SKM-1 treated with dmso at 0.1 percent for 144 hours (cell line): ENCODE results near the gene CHPF2.

Experiments used
- DNase-seq: peaks from one replicate; lab custom pipeline; 2025; ENCODE audit not compliant: unreplicated experiment; lab: John Stamatoyannopoulos, UW

Gene CHPF2

DNA sequence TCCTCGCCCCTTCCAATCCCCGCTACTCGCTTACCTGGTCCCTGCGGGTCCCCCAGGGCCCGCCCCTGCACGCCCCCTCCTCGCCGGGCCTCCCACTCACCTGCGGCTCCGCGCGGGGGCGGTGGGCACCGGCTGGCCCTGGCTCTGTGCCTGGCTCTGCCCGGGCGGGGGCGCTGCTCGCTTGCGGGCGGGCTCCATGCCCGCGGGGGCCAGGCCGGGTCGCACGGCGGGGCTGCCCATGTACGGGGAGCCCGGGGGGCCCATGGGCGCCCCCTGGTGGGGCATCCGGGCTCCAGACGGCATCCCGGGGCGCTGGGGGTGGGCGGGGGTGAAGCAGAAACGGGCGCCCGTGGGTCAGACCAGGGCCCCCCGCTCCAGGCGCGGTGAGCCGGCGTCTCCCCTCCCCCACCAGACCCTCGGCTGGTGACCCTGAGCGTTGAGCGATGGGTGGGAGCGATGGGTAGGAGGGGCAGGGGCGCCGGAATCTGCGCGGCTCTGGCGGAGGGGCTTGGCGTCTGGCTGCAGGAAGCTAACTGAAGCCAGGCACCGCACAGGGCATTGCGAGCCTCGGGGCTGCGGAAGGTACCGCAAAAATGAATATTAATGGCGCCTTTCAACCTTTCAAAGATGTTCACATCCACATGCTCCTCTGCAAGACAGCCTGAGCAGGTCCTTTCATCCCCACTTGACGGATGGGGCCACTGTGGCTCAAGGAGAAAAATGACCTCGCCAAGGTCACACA lies 13.2 kb downstream of the CHPF2 start:
- DNase-seq: no peak

DNA sequence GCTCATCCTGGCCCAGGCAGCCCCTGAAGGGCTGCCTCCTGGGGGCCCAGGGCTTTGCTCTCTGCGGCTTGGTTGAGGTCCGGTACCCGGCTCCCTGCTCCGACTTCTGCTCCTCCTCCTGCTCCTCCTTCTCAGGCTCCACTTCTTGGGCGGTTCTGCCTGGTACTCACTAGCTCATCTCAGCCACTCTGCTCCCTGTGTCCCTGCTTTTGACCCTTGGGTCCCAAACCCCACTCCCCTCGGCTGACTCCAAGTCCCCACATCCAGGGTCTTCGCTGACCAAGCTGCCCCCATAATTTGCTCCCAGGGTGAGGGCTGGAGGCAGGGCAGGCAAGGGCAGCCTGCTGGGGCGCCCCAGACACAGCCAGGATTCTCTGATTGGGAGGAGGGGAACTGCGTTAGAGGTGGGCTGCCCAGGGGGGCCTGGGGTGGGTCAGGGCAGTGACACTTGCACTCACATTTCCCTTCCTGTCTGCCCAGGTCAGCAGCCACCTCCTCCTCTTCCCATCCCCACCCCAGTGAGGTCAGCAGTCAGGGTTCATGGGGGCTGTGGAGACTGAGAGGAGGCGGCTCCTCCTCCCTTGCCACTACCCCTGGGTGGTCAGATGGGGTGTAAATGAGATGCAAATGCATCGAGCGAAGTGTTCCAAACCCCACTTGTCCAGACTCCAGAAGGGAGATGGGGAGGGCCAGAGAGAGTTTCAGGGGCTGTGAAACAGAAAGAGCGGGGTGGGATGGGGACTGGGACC lies 14.0 kb downstream of the CHPF2 start:
- DNase-seq: no peak

DNA sequence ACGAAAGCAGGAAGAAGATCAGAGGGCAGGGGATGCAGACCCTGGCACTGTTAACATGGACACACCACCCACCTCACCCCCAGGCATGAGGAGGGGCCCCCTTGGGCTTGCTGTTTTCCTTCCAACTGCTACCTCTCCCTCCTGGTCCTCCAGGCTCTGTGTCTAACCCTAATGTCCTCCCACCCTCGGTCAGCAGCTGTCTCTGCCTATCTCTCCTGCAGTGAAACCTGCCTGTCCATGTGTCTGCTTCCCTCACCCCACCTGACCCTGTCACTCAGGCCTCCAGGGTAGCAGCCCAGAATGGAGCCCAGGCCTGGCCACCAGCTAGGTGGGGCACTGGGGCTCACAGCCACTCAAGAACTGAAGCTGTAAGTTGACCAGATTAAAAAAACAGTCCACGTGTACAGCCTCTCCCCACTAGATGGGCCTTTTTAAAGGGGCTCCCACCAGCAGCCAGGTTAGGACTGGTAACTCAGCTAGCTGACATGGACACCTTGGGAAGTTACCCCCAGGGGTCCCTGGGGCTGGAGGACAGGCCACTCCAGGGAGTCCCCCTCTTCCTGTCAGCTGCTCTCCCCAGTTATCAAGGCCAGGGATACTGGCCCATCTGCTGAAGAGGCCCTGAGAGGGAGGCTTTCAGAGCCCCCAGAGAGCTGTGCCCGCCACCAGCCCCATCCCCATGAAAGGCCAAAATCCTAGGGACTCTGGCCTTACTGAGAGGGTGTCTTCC lies 14.7 kb downstream of the CHPF2 start:
- DNase-seq: no peak

DNA sequence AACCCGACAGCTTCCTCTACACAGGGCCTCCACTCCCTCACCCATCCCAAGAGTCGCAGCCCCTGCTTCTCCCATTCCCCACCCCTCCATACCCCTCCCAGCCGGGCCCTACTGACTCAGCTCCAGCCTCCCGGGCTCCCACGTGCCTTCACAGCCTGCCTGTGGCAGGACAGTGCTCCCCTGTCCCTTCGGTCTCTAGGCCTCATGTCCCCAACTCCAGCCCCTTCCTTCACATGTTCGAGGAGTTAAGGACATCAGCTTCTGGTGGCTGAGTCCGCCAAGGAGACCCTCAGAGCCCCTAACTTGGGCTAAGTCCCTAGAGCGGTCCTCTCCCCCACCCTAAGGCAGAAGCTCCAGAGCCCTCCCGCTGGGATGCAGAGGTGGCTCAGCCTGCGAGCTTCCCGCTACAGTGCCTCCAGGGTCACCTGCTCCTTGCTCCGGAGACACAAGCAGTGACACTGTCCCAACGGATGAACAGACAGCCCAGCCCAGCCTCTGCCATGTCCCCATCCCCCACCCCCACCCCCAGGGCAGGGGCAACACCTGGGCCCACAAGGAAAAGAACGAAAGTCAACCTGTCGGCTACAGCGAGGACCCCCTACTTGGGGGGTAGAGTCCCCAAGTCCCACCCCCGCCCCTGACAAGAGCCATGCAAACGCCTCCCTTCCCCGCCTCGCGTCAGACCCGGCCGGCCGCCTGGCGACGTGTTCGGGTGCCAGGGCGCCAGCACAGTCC lies 15.5 kb downstream of the CHPF2 start:
- DNase-seq: no peak

DNA sequence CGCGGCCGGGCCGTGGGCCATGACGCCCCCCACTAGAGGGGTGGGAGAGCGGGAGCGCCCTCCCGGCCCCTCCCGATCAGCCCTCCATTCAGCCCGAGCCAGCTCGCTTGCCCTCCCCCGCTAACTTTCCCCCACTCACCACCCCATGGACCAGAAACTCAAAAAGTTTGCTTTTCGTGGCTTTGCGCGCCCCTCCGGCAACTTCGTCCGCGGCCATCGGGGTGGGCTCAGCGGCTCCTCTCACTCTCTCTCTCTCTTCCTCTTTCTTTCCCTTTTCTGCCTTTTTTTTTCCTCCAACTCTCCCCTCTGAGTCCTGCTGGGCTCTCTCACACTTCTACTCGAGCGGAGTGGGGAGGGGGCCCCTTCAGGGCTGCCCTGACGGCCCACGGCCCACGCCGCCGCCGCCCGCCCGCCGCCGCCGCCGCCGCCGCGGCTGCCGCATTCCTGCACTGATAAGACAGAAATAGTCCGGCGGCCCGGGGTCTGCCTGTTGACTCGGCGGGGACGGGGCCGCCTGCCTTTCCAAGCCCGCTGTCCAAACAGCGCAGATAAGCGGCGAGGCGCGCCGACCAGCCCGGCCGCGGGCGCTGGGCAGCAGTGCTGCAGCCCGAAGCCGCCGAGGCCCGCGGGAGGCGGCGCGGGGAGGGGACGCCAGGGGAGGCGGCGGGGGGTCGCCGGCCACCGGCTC lies 16.2 kb downstream of the CHPF2 start, which contains the start of gene SMARCD3:
Gene SMARCD3, minus strand, starts transcription at position 349 of the 688 bp plus-strand sequence. Its CDS starts 132 bp downstream, at position 217.
- DNase-seq: no peak

DNA sequence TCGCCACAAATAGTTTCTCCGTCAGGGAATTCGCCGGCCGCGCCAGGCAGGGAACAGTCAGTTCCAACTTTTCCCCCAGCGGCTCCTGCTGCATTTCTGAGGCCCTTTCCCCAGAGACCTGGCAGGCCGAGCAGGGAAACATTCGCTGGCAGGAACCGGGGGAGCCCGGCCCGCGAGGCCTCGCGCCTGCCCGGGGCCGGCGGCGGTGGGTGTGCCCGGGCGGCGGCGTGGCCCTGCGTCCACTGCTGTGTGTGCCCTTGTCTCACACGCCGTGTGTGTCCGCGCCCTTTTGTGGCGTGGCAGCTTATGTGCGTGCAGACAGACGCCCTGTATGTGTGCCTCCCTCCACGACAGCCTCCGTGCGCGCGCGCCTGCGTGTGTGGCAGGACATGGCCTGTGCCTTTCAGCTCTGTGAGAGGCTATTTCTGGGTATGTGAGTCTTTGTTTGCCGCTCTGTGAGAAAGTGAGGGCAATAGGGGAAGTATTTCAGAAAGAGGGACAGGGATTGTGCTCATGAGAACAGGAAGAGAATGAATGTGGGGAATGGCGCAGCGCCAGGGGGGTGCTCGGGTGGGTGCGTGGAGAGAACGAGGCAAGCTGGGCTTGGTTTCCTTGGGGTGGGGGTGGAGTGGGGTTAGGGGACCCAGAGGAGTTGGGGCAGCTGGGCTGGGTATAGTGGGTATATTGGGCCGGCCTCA lies 16.9 kb downstream of the CHPF2 start:
- no peak for DNase-seq

DNA sequence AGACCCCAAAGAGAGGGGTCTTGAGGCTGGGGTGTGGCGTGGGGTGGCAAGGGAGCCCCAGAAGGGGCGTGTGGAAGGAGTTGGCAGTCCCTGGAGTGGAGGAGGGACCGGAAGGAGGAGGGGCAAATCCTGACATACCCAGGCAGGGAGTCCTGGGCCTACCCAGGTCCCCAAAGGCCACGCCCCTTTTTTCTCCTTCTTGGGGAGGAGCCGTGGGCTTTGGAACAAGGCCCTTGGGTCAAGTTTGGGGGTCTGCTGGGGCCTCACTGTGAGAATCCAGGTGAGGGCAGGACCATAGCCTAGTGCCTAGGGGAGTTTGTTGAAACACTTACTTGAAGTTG lies 17.4 kb downstream of the CHPF2 start:
- DNase-seq: no peak

DNA sequence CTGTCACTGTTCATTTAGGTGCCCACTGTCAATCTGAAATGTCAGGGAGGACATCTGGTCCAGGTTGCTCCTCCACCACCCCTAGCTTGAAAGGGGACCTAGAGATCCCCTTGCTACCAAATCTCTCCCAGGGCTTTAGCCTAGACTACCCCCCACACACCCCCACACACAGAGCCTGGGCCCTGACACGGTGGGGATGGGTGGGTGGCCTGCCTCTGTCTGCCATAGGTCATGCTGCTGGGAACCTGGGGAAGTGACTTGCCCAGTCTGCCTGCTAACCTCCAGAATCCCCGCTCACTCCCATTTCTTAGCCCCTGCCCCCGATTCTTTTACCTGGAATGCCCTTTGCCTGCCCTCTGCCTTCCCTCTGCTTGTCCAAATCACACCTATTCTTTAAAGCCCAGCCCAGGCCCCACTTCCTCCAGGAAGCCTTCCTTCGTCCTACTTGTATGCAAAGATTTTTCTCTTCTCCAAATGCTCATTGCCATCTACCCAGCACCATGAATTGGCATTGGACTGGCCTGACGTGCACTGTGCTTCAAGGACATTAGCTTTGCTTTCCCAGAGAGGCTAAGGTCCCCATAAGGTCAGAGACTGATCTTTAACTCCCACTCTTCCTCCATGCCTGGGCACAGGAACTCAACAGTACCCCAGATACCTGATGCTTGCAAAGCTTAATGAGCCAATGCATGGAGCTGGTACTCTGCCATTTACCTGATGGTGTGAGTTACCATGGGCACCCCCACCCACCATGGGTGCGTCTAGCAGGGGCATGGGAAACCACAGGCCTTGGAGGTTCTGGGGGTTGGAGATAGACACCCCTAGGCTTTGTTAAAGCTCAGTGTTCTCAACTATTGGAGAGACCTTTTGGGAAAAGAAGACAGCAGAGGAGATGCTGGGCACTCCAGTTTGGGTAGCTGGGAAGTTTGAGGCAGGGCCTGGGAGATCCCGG lies 18.2 kb downstream of the CHPF2 start:
- DNase-seq: no peak

DNA sequence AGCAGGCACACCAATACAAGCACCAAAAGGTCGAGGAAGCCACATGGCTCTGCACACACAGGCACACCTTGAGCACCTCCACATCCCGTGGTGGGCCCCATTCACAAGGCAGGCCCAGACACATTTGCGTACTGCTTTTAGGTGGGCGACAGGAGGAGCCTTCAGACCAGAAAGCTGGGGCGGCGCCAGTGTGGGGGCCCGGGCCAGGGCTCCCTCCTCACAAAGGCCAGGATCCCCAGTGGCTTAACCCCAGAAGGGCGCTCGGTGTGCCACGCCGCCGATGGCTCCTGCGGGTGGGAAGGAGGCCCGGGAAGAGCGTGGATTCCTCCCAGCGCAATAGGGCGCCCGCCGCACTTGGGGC lies 19.0 kb downstream of the CHPF2 start:
- DNase-seq: no peak

DNA sequence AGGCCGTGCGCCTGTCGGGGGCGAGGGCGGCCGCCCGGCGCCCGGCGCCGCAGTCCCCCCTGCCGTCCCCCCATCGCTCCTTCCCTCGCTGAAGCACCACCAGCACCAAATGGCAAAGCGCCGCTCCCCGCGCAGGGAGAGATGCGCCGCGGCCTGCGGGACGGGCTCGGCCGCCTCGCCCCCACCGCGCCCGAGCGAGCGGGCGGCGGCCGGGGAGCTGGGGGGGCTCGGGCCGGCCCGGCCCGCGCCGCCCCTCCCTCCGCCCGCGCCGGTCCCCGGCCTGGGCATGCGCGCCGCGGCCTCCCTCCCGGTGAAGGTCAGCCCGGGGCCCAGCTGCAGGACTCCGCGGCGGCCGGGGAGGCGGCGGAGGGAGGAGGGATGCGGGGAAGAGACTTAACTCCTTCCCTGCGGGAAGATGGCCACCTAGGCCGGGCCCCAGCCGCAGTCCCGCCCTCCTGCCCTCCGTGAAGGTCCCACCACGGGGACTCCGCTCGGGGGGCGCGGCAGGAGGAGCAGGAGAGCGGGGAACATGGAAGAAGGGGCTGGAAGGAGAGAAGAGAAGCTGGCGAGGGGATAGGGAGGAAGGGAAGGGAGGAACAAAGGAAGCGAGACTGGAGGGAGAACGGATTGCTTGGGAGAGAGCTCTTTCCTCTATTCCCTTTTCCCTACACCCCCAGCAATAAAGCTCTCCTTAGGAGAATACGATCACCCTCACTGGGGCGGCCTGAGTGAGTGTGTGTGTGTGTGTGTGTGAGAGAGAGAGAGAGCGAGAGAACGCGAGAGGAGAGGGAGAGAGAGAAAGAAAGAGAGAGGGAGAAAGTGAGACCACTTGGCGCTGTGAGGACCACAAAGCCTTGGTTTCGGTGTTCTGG lies 19.6 kb downstream of the CHPF2 start:
- no peak for DNase-seq

DNA sequence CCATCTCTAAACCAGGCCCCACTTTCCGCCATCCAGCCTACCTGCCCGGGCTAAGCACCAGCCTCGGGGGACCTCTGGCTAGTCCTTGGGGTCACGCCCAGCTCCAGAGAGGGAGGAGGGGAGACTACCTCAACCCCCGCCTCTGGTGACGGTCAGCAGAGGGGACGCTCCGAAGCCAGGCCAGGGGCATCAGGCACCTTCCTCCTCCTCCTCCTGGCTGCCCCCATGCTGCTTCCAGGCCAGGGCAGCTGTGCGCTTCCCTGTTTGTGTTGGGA lies 20.2 kb downstream of the CHPF2 start:
- DNase-seq: no peak

DNA sequence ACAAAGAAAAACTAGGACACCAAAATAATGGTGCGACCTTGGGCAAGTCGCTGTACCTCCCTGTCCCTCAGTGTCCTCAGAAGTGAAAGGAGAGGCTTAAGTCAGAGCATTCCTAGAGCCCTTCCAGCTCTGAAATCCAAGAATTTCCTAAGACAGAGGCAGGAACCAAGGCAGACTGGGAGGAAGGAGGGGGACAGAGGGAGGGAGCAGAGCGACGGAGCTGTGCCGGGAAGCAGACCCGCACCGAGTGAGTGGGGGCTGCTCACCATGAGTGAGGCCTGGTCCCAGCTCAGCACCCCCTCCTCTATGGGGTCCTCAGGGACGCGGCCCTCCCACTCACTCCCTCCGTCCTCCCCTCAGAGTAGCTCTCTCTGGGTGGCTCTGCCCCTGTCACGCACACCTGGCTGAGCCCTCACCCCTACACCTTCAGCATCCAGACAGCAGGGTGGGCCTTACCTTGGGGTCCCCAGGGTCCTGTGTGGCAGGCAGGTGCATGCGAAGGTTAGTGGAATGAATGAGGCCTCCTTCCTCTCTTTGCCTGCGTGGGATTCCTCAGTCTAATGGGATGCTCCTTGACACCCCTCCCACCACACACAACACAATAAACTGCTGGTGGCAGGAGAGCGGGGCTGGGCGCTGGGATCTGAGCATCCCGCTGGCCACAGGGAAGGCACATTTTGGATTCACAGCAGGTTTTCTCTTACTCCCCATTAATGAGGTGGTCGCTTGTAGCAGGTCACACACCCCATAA lies 20.9 kb downstream of the CHPF2 start:
- DNase-seq: no peak

DNA sequence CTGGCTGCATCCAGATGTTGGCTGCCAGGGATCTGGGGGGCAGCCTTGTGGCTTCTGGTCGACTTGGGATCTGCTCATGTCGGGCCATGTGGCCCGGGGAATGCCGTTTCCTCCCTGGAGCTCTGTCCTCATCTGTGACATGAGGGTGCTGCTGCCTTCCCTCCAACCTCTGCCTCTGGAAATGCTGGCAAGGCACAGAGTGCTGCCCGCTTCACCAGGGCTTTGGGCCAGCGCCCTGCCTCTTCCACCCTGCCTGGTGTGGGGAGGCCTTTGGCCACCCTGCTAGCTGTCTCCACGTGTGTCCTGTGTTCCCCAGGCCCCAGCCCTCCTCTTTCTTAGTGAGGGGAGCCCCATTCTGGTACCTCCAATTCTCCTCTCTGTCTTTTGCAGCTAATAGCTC lies 22.0 kb downstream of the CHPF2 start:
- no peak for DNase-seq

DNA sequence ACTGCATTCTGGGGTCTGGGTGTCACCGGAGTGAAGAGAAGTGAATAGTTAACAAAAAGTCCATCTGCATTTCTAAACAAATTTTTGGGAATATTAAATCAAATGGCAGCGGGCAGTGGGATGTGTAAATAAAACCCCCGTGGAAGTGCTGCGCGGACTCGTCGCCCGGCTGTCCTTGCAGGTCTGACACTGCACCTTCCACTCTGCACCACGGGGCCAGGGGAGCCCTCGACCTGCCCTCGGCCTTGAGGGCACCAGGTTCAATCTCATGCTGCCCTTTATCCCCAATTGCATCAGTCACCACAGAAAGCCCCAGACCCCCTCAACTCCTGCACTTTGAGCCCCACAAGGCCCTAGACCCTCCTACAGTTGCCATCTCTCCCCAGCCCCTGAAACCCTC lies 22.6 kb downstream of the CHPF2 start:
- DNase-seq: no peak

DNA sequence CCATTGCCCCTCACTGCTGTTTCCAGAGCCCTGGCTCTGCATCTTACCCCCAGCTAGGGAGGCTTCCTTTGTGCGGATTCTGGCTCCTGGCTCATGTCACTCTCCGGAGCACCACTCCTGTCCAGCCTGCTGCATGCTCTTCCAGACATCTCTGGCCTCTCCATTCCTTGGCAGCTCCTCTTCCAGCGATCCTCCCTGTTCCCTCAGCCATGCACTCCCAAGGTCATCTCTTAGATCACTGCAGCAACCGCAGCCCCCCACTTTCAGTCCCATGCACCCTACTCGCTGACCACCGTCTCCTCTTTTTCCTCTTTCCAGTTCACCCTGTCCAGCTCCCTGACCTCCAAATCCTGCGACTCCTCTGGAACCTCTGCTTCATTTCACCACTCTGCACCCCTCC lies 23.1 kb downstream of the CHPF2 start:
- DNase-seq: no peak

DNA sequence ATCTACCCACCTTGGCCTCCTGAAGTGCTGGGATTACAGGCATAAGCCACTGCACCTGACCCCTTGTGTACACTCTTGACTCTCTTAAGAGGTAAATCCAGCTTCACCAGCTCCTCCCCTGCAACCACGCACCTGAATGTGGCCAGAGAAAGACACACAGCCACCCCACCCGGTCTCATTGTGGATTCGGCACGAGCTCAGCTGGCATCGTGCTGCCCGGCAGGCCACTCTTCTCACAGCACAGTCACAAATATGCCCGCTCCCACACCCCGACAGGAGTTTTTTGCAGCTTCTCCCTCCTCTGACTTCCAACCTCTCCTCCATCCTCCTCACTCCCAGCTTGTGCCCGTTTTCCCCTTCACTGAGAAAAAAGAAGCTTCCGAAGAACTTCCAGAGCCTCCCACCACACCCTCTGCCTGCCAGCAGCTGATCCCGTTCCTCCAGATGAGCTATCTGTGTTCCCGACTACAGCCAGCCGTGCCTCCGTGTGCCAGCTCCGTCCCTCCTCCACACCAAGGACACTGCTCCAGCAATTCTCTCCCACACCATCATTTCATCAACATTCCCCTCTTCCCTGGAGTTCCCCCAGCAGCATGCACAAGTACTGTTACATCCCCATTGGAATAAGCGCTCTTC lies 24.2 kb downstream of the CHPF2 start:
- DNase-seq: no peak

DNA sequence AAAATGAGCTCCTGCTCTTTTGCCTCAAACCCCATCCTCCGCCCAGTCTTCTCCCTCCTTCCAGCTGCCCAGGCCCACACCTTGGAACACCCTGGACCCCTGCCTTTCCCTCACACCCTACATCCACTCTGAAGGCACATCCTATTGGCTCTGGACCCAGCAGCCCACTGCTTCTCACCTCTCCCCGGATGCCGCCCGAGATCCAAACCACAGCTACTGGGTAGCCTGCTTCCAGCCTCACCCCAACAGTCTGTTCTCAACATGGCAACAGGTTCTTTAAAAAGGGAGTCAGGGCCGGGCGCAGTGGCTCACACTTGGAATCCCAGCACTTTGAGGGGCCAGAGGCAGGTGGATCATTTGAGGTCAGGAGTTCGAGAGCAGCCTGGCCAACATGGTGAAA lies 25.7 kb downstream of the CHPF2 start:
- DNase-seq: no peak
